SK-N-DZ (cell line): Measurements from ENCODE around the gene IL20RB. TPM values are rescaled to one million over a fixed set of nuclear protein-coding genes. Genes with fewer than 3 reads are reported as not detected.

Experiments used
- DNase-seq: peaks from one replicate; pipeline ENCODE4 v3.0.0-alpha.2; 2015; ENCODE audit warnings: low spot score
- polyA plus RNA-seq, 2 experiments: library from polyadenylated mRNA; depleted of rRNA; stranded (reverse); fragments of >200 nt; gene quantifications; 2 replicates each; pipeline ENCODE4 v1.2.3, GENCODE V29; 2014

Gene IL20RB, protein sequence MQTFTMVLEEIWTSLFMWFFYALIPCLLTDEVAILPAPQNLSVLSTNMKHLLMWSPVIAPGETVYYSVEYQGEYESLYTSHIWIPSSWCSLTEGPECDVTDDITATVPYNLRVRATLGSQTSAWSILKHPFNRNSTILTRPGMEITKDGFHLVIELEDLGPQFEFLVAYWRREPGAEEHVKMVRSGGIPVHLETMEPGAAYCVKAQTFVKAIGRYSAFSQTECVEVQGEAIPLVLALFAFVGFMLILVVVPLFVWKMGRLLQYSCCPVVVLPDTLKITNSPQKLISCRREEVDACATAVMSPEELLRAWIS
- 0.46 and 0.69 TPM in 2 replicates for polyA plus RNA-seq (2014; cell fraction: cytosol; rRNA removed)
- polyA plus RNA-seq (2014; cell fraction: nucleus; rRNA removed): 0.30 and 1.7 TPM in 2 replicates

- DNase-seq: no peak
Measured at GRCh38 chr3:136957751-136958288, at the start of gene IL20RB. Gene IL20RB (plus strand): TSS chr3:136957983. CDS start chr3:136958114, 131 bp downstream.

DNA sequence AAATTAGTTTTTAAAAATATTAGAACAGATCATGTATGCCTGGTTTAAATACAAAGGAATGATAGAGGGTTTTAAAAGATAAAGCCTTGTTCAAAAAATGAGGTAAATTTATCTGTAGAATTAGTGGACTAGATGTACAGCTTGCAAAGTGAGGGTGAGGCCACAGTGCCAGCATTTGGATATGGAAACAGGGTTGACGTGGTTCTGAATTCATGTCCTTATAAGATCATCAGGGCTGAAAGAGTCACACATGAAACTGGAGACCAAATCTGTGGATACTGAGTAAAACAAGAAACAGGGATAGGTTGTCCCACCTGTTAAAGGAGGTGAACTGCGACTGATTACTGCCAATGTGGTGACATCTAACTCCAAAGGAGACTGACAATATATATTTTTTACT, 49.5 kb upstream of the IL20RB start:
- DNase-seq: no peak

- no peak for DNase-seq
Measured at GRCh38 chr3:136909187-136909586, 48.6 kb upstream of the IL20RB start.

DNA sequence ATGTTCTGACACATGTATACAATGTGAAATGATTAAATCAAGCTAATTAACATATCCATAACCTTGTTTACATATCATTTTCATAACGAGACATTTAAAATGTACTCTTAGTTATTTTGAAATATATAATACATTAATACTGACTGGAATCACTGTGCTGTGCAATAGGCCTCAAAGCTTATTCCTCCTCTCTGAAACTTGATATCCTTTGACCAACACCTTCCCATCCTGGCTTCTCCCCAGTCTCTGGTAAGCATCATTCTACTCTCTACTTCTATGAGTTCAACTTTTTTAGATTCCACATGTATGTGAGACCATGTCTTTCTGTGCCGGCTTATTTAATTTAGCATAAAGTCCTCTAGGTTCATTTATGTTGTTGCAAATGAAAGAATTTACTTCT, 47.1 kb upstream of the IL20RB start:
- DNase-seq: no peak

GRCh38 chr3:136913168-136913567, 44.6 kb upstream of the IL20RB start:
- no peak for DNase-seq

DNA sequence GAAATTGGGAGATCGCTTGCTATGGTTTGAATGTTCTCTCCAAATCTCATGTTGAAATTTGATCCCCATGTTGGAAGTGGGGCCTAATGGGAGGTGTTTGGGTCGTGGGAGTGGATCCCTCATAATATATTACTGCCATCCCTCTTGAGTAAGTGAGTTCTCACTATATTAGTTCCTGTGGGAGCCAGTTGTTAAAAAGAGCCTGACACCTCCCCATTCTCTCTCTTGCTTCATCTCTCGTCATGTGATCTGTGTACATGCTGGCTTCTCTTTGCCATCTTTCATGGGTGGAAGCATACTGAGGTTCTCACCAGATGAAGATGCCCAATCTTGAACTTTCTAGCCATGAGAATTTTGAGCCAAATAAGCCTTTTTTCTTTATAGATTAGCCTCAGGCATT, 43.0 kb upstream of the IL20RB start:
- DNase-seq: no peak

DNA sequence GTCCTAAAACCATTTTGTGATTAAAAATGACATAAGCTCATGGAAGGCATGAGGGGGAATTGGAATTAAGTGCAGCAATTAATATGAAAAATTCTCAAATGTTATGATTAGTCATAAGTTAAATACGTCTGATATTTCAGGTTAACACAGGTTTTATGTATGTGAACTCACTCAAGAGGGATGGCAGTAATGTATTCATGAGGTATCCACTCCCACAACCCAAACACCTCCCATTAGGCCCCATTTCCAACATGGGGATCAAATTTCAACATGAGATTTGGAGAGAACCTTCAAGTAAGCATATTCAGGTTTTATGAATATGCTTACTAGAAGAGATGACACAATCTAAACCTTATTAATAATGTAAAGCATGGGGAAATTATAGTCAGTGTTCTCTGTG, 41.6 kb upstream of the IL20RB start:
- DNase-seq: no peak

- no peak for DNase-seq
Measured at GRCh38 chr3:136919799-136920580, 37.8 kb upstream of the IL20RB start.

DNA sequence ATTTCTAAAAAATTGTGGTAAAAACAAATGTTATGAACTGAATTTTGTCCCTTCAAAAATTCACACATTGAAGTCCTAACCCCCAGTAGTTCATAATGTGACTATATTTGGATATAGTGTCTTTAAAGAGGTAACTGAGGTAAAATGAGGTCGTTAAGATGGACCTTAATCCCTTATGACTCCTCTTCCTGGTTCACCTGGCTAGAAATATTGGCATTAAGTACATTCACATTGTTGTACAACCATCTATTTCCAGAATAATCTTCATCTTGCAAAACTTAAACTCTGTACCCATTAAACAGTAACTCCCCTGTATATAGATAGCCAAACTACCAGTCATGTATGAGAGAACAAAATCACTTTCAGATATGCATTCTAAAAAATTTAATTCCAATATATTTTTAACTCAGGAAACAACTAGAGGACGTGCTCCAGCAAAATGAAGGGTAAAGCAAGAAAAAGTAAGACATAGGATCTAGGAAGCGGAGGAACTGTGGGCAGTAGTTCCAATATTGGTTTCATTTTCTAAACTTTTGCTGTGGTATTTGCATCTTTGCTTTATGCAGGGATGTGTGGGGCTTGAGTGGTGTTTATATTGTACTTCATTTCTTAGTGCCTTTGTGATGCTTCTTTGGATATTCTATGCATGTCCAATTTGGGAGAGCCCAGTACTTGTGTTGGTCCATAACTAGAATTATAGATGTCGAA, 36.7 kb upstream of the IL20RB start:
- no peak for DNase-seq

DNA sequence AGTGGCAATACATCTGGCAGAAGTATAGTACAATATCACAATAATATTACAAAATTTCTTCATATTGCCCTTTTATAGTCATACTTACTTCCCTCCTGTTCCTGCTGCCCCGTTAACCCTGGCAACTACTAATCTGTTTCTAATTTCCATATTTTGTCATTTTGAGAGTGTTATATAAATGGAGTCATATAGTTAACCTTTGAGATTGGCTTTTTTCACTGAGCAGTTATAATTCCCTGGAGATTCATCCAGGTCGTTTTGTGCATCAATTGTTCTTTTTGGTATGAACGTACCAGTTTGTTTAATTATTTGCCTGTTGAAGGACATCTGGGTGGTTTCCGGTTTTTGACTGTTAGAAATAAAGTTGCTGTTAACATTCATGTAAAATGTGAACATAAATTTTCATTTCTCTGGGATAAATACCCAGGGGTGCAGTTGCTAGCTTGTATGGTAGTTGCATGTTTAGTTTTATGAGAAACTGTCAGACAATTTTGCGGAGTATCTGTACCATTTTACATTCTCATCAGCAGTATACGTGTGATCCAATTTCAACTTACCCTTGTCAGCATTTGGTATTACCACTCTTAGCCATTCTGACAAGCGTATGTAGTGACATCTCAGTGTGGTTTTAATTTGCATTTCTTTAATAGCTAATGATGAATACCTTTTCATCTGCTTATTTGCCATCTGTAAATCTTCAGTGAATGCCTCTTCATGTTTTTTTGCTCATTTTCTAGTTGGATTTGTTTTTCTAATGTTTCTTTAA, 32.2 kb upstream of the IL20RB start:
- DNase-seq: no peak

DNA sequence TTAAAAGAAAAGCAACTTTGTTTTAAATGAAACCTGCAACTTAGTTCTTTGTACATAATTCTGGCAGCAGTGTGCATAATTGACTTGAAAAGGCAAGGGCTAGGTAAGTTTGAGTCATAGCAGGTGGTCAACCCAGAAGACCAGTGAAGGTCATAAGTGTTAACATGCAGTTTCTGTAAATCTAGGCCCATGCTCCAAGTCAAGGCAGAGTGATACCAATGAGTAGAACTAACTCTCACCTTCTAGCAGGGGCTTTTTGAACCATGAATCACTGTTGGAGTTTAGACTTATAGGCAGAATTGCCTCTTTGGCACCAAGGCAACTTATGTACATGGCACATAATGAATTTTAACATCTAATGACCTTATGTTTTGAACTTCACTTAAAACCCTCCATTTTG, 29.5 kb upstream of the IL20RB start:
- DNase-seq: no peak

- DNase-seq: no peak
Measured at GRCh38 chr3:136929977-136930670, 27.7 kb upstream of the IL20RB start.

DNA sequence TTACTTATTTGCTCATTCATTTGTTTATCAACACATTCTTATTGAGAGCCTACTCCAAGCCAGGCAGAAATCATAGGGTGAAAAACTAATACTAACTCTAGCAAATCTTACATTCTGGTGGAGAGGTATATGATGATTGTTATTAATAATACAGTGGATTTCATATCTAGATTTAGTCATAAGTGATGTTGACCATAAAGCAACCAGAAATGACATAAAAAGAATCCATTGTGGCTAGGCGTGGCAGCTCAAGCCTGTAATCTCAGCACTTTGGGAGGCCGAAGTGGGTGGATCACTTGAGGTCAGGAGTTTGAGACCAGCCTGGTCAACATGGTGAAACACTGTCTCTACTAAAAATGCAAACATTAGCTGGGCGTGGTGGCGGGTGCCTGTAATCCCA, 26.2 kb upstream of the IL20RB start:
- DNase-seq: no peak

DNA sequence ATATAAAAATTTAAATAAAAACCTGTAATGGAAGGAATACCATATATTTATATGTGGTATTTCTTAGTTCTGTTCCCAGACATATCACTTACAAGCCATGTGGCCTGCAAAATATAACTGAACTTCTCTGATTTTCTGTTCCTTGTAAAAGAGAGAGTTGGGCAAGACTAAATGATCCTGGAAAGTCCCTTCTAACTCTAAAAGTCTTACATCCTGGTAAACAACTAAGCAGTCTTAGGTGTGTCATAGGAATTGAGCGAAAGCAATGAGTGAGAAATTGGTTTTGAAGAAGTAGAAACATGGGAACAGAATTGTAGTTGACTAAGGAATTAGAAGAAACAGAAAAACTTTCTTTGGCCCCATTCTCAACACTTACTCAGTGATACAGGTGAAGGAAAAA, 25.3 kb upstream of the IL20RB start:
- no peak for DNase-seq

GRCh38 chr3:136932978-136933772, 24.6 kb upstream of the IL20RB start:
- no peak for DNase-seq

DNA sequence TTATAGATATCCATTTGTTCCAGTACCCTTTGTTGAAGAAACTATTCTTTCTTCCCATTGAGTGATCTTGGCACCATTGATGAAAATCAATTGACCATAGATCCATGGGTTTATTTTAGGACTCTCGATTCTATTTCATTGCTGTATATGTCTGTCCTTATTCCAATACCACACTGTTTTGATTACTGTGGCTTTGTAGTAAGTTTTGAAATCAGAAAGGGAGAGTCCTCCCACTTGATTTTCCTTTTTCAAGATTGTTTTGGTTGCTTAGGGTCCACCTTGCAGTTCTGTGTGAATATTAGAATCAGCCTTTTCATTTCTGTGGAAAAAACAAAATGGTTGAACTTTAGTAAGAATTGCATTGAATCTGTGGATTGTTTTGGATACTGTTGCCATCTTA, 20.6 kb upstream of the IL20RB start:
- no peak for DNase-seq

DNA sequence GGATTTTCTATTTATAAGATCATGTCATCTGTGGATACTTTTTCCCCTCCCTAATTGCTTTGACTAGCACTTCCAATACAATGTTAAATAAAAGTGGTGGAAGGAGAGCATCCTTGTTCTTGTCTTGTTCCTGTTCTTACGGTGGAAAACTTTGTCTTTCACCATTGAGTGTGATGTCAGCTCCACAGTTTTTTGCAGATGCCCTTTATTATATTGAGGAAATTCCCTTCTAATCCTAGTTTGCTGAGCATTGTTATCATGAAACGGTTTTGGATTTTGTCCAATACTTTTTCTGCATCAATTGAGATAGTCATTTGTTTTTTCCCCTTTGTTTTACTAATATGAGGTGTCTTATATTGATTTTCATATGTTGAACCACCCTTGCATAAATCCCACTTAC, 19.9 kb upstream of the IL20RB start:
- DNase-seq: no peak

DNA sequence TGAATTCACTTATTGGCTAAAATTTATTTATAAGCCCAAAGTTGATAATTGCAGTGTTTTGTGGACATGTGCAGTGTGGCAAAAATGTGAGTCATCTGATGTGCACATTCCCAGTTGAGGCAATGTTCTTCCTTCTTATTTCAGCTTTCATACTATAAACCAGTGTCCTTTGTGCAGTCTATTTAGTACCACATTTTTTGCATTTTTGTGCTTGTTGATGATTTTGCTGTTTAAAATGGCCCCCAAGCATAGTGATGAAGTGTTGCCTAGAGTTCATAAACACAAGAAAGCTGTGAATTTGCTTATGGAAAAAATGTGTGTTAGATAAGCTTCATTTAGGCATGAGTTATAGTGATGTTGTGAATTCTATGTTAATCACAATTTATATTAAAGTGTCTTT, 19.4 kb upstream of the IL20RB start:
- no peak for DNase-seq

DNA sequence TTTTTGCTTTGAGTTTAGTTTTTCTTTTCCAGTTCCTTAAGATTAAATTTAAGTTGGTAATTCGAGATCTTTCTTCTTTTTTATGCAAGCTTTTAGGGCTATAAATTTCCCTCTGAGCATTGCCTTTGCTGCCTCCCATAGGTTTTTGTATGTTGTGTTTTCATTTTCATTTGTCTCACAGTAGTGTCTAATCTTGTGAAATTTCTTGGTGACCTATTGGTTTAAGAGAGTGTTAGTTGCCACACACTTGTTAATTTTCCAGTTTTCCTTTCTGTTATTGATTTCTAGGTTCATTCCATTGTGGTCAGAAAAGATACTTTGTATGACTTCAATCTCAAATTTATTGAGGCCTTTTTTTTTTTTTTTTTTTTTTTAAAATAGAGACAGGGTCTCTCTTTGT, 18.3 kb upstream of the IL20RB start:
- no peak for DNase-seq

DNA sequence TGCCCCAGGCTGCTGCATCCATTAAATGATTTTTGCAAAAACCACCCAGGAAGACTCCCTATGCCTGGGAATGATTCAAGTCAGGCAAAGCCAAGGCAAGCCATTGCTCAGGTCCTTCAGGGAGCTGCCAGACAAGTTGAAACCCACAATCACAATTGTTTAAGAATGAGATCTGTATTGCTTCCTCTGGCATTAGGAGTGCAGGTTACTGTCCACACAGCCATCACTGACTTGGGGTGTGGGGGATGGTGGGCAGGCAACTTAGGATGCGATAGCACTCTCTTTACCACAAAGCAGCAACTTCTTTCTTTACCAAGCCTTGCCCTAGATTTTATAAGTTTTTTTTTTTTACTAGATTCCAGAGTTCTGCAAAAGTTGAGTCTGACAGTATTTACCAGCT, 15.0 kb upstream of the IL20RB start:
- no peak for DNase-seq
